SK-N-SH treated with all-trans-retinoic acid at 6 μM for 48 hours (cell line): ENCODE results near the gene PCARE.

Experiments used
- BACH2 ChIP-seq: fragments of 250-450 bp; sonication (Bioruptor Pico); IDR thresholded peaks from 2 replicates; pipeline ENCODE4 v1.9.0; 2021; ENCODE audit warnings: mild to moderate bottlenecking, borderline replicate concordance
- GLIS3 ChIP-seq: fragments of 250-450 bp; sonication (Bioruptor Pico); IDR thresholded peaks from 2 replicates; pipeline ENCODE4 v1.5.0; 2020; ENCODE audit warnings: mild to moderate bottlenecking, moderate library complexity
- OSR1 ChIP-seq: fragments of 250-450 bp; sonication (Bioruptor Pico); IDR thresholded peaks from 2 replicates; pipeline ENCODE4 v1.8.0; 2022; ENCODE audit warnings: moderate library complexity, mild to moderate bottlenecking, inconsistent platforms
- RARB ChIP-seq: fragments of 250-450 bp; sonication (Bioruptor Pico); IDR thresholded peaks from 2 replicates; pipeline ENCODE4 v1.8.0; 2021; ENCODE audit warnings: mild to moderate bottlenecking, moderate library complexity
- ZC3H10 ChIP-seq: fragments of 250-450 bp; sonication (Bioruptor Pico); IDR thresholded peaks from 2 replicates; pipeline ENCODE4 v1.5.1; 2021; ENCODE audit warnings: mild to moderate bottlenecking, moderate library complexity
- ZFP3 ChIP-seq: fragments of 250-450 bp; sonication (Bioruptor Pico); IDR thresholded peaks from 2 replicates; pipeline ENCODE4 v1.5.0; 2020; ENCODE audit warnings: mild to moderate bottlenecking, moderate library complexity

- TF ChIP-seq ZFP3 (CRISPR knock-in tag) = no peak
- no peak for TF ChIP-seq BACH2 (CRISPR knock-in tag)
- no peak for TF ChIP-seq RARB (CRISPR knock-in tag)
- TF ChIP-seq OSR1 (CRISPR knock-in tag) = no peak
- no peak for TF ChIP-seq ZC3H10 (CRISPR knock-in tag)
- TF ChIP-seq GLIS3 (CRISPR knock-in tag) = no peak
These were observed 390 bp downstream of the PCARE start for GRCh38 chr2:29073933-29074332.
